HepG2 (cell line): ENCODE results near the gene C16orf87. TPM values are rescaled to one million over a fixed set of nuclear protein-coding genes. Genes with fewer than 3 reads are reported as not detected.

ENCODE experiments used
- BATF2 ChIP-seq: sonication (generic); formaldehyde crosslinking; IDR thresholded peaks from 2 replicates; pipeline ENCODE4 v1.8.0; 2022; ENCODE audit warnings: mild to moderate bottlenecking, missing genetic modification reagents, moderate library complexity
- CENPT ChIP-seq: sonication (generic); formaldehyde crosslinking; IDR thresholded peaks from 2 replicates; pipeline ENCODE4 v1.8.0; 2022; ENCODE audit warnings: low read depth, mild to moderate bottlenecking, moderate library complexity, missing genetic modification reagents
- FIP1L1 ChIP-seq: fragments of 200-400 bp; formaldehyde crosslinking; IDR thresholded peaks from 2 replicates; pipeline ENCODE4 v1.6.1; 2018; ENCODE audit warnings: low read depth, mild to moderate bottlenecking, low read length, moderate library complexity, borderline replicate concordance; ENCODE audit not compliant: insufficient read depth
- FOXO1 ChIP-seq: sonication (generic); formaldehyde crosslinking; IDR thresholded peaks from 2 replicates; pipeline ENCODE4 v1.4.0; 2020; ENCODE audit warnings: missing genetic modification reagents
- GABPB1 ChIP-seq: IDR thresholded peaks from 2 replicates; pipeline ENCODE4 v1.6.1; 2016; ENCODE audit warnings: mild to moderate bottlenecking, missing genetic modification reagents, moderate library complexity, missing compliant biosample characterization
- HNRNPLL ChIP-seq: fragments of 200-400 bp; formaldehyde crosslinking; IDR thresholded peaks from 2 replicates; pipeline ENCODE4 v1.6.1; 2017; ENCODE audit warnings: mild to moderate bottlenecking, low read depth, low read length; ENCODE audit not compliant: poor library complexity, severe bottlenecking
- MAFG ChIP-seq: sonication (generic); formaldehyde crosslinking; IDR thresholded peaks from 2 replicates; pipeline ENCODE4 v1.5.1; 2020; ENCODE audit warnings: mild to moderate bottlenecking, missing genetic modification reagents
- MTA1 ChIP-seq: sonication (generic); formaldehyde crosslinking; IDR thresholded peaks from 2 replicates; pipeline ENCODE4 v1.4.0; 2020; ENCODE audit warnings: missing genetic modification reagents, mild to moderate bottlenecking, borderline replicate concordance
- MTF2 ChIP-seq: sonication (generic); formaldehyde crosslinking; IDR thresholded peaks from 2 replicates; pipeline ENCODE4 v1.5.0; 2020; ENCODE audit warnings: missing genetic modification reagents, borderline replicate concordance
- NFATC3 ChIP-seq: sonication (generic); formaldehyde crosslinking; IDR thresholded peaks from 2 replicates; pipeline ENCODE4 v1.5.1; 2020; ENCODE audit warnings: mild to moderate bottlenecking, missing genetic modification reagents
- RCOR2 ChIP-seq: IDR thresholded peaks from 2 replicates; pipeline ENCODE4 v1.6.1; 2016; ENCODE audit warnings: missing biosample characterization, missing genetic modification reagents
- SIN3B ChIP-seq: fragments of 150-350 bp; IDR thresholded peaks from 2 replicates; pipeline ENCODE4 v1.6.1; 2014; ENCODE audit warnings: low read length
- SKI ChIP-seq: fragments of 450-650 bp; IDR thresholded peaks from one replicate; pipeline ENCODE4 v1.6.1; 2018; ENCODE audit warnings: mild to moderate bottlenecking; ENCODE audit not compliant: partially characterized antibody
- SNRNP70 ChIP-seq: fragments of 200-400 bp; formaldehyde crosslinking; IDR thresholded peaks from 2 replicates; pipeline ENCODE4 v1.6.1; 2017; ENCODE audit warnings: mild to moderate bottlenecking, low read depth, low read length, moderate library complexity
- WIZ ChIP-seq: sonication (generic); formaldehyde crosslinking; IDR thresholded peaks from 2 replicates; pipeline ENCODE4 v1.5.1; 2020; ENCODE audit warnings: mild to moderate bottlenecking, missing genetic modification reagents
- ZBTB21 ChIP-seq: sonication (generic); formaldehyde crosslinking; IDR thresholded peaks from 2 replicates; pipeline ENCODE4 v1.4.0; 2020; ENCODE audit warnings: missing genetic modification reagents
- ZBTB44 ChIP-seq: sonication (generic); formaldehyde crosslinking; IDR thresholded peaks from 2 replicates; pipeline ENCODE4 v1.4.0; 2020; ENCODE audit warnings: missing genetic modification reagents
- ZKSCAN8 ChIP-seq: IDR thresholded peaks from 2 replicates; pipeline ENCODE4 v1.6.1; 2016; ENCODE audit warnings: borderline replicate concordance, missing genetic modification reagents, missing compliant biosample characterization
- ZNF256 ChIP-seq: sonication (generic); formaldehyde crosslinking; conservative IDR thresholded peaks from 2 replicates; pipeline ENCODE4 v1.4.0; 2020; ENCODE audit warnings: missing genetic modification reagents
- ZNF451 ChIP-seq: sonication (generic); formaldehyde crosslinking; IDR thresholded peaks from 2 replicates; pipeline ENCODE4 v1.5.0; 2020; ENCODE audit warnings: mild to moderate bottlenecking, missing genetic modification reagents
- ZNF556 ChIP-seq: sonication (generic); formaldehyde crosslinking; IDR thresholded peaks from 2 replicates; pipeline ENCODE4 v1.4.0; 2020; ENCODE audit warnings: mild to moderate bottlenecking, missing genetic modification reagents, borderline replicate concordance
- ZNF574 ChIP-seq: sonication (generic); formaldehyde crosslinking; IDR thresholded peaks from 2 replicates; pipeline ENCODE4 v1.4.0; 2020; ENCODE audit warnings: missing genetic modification reagents
- ZNF740 ChIP-seq: sonication (generic); formaldehyde crosslinking; IDR thresholded peaks from 2 replicates; pipeline ENCODE4 v1.4.0; 2020; ENCODE audit warnings: missing genetic modification reagents
- ZNF749 ChIP-seq: sonication (generic); formaldehyde crosslinking; IDR thresholded peaks from 2 replicates; pipeline ENCODE4 v1.8.0; 2022; ENCODE audit warnings: mild to moderate bottlenecking, missing genetic modification reagents, moderate library complexity, borderline replicate concordance
- ZNF780A ChIP-seq: sonication (generic); formaldehyde crosslinking; IDR thresholded peaks from 2 replicates; pipeline ENCODE4 v1.8.0; 2022; ENCODE audit warnings: mild to moderate bottlenecking, missing genetic modification reagents, moderate library complexity
- ZNF790 ChIP-seq: sonication (generic); formaldehyde crosslinking; IDR thresholded peaks from 2 replicates; pipeline ENCODE4 v1.8.0; 2022; ENCODE audit warnings: missing genetic modification reagents, mild to moderate bottlenecking, borderline replicate concordance
- ZZZ3 ChIP-seq: sonication (generic); formaldehyde crosslinking; IDR thresholded peaks from 2 replicates; pipeline ENCODE4 v1.4.0; 2020; ENCODE audit warnings: missing genetic modification reagents, mild to moderate bottlenecking, borderline replicate concordance
- polyA plus RNA-seq, 8 experiments: library from polyadenylated mRNA; depleted of rRNA in 3 of 8; stranded (reverse) in 7 of 8; unstranded in 1 of 8; fragments of >200 nt; fragmentation: Illumina TruSeq in 4 of 8; extraction: Trizol in 4 of 8; gene quantifications; 2 replicates each; pipeline versions ENCODE4 v1.2.1 to v1.2.3, GENCODE V29; 2011 to 2016; ENCODE audit warnings: low read depth in 4 of 8, missing spikeins in 1 of 8, mixed read lengths in 1 of 8; ENCODE audit not compliant: insufficient read depth in 1 of 8
- total RNA-seq, 5 experiments: library from RNA; depleted of rRNA; stranded (reverse); fragments of >200 nt; fragmentation: Illumina TruSeq; extraction: Trizol; gene quantifications; 2 replicates each; pipeline ENCODE4 v1.2.3, GENCODE V29; 2016; ENCODE audit warnings: low read depth in 1 of 5

Gene C16orf87
- total and polyA plus RNA-seq, 2 of the 13 experiments (the other 11 are each of a cell fraction or from before 2014, with no cell fraction given): 8.6 to 19.5 TPM

GRCh38 chr16:46839986-46840443, 9.0 kb upstream of the C16orf87 start (continued):
- TF ChIP-seq MTF2 (CRISPR knock-in tag): no peak
- no peak for TF ChIP-seq MAFG (CRISPR knock-in tag)
- no peak for TF ChIP-seq ZNF574 (CRISPR knock-in tag)
- no peak for TF ChIP-seq ZBTB21 (CRISPR knock-in tag)
- no peak for TF ChIP-seq ZNF451 (CRISPR knock-in tag)
- no peak for TF ChIP-seq HNRNPLL
- TF ChIP-seq ZZZ3 (CRISPR knock-in tag): no peak
- no peak for TF ChIP-seq ZNF790 (CRISPR knock-in tag)
- no peak for TF ChIP-seq ZNF780A (CRISPR knock-in tag)
- no peak for TF ChIP-seq SKI
- TF ChIP-seq FOXO1 (CRISPR knock-in tag): peak; percentile 46; the same call in 1 of the 2 replicates
- no peak; the same call in 1 of the 2 replicates for TF ChIP-seq RCOR2 (CRISPR knock-in tag)
- no peak for TF ChIP-seq SNRNP70
- TF ChIP-seq CENPT: no peak
- TF ChIP-seq WIZ (CRISPR knock-in tag): no peak
- no peak for TF ChIP-seq BATF2
- TF ChIP-seq ZNF740 (CRISPR knock-in tag): peak; percentile 97
- no peak for TF ChIP-seq ZNF749 (CRISPR knock-in tag)
- TF ChIP-seq NFATC3: no peak
- TF ChIP-seq FIP1L1: no peak
- 0 out of 2 replicates have a peak, but pooled peaks have one; percentile 39 for TF ChIP-seq ZKSCAN8 (CRISPR knock-in tag)
- TF ChIP-seq ZNF556 (CRISPR knock-in tag): 0 out of 2 replicates have a peak, but pooled peaks have one; percentile 21
- TF ChIP-seq ZNF256 (CRISPR knock-in tag): no peak
- no peak for TF ChIP-seq MTA1
- no peak; the same call in 1 of the 2 replicates for TF ChIP-seq SIN3B
- TF ChIP-seq ZBTB44 (CRISPR knock-in tag): 0 out of 2 replicates have a peak, but pooled peaks have one; percentile 22
- TF ChIP-seq GABPB1 (CRISPR knock-in tag): no peak
